ENCODE data around the gene NCAPH2. TPM values are rescaled to one million over a fixed set of nuclear protein-coding genes. Genes with fewer than 3 reads are reported as not detected.

The NCAPH2 gene
- total RNA-seq, 1 donor from 2014 or later: 41.2 TPM

DNA sequence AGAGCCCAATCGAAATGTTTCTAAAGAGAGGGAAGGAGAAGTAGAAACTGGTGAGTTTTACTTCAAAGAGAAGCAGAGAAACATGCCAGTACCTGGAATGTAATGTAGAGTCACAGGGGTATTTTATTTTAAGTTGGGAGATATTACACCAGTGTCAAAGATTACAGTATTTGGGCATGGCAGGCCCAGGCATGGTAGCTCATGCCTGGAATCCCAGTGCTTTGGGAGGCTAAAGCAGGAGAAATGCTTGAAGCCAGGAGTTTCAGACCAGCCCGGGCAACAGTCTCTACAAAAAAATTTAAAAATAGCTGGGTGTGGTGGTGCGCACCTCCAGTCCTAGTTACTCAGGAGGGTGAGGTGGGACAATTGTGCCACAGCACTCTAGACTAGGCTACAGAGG, 52.0 kb downstream of the NCAPH2 start:
- Mint-ChIP-seq H3K9me3 (no peaks in the 10 kb centered on the region), H3K27me3 (ENCODE audit: insufficient read depth, low read depth) (peaks cover 16% of the 10 kb centered on the region), H3K27ac (no peak overlapping the region), H3K4me1 (peaks cover 11% of the 10 kb centered on the region), H3K36me3 (no peaks in the 10 kb centered on the region), H3K4me3 (no peak overlapping the region)
- H3K27ac ChIP-seq: no peak overlapping the region
- no peak for DNase-seq (ENCODE audit: low spot score)
- H3K27me3 ChIP-seq: peaks cover 25% of the 10 kb centered on the region
- H3K9me3 ChIP-seq (ENCODE audit: low read depth): no peaks in the 10 kb centered on the region
- no peaks in the 10 kb centered on the region for H3K36me3 ChIP-seq
- no peak for TF ChIP-seq EZH2phosphoT487 (IDR thresholded peaks at IDR 0.05)
- no peak for TF ChIP-seq EZH2 (IDR thresholded peaks at IDR 0.05)
- no peak overlapping the region for H3K4me3 ChIP-seq
- H4K20me1 ChIP-seq (ENCODE audit: low read depth): no peaks in the 10 kb centered on the region
- H2AFZ ChIP-seq (replicated peaks): no peak overlapping the region
- H3F3A ChIP-seq (ENCODE audit: low read depth): peaks cover 11% of the 10 kb centered on the region
- H3K79me2 ChIP-seq (ENCODE audit: low read depth): no peaks in the 10 kb centered on the region
- no peak overlapping the region for H3K4me2 ChIP-seq
- H3K4me1 ChIP-seq: peaks cover 5% of the 10 kb centered on the region
- no peak overlapping the region for H3K9ac ChIP-seq

DNA sequence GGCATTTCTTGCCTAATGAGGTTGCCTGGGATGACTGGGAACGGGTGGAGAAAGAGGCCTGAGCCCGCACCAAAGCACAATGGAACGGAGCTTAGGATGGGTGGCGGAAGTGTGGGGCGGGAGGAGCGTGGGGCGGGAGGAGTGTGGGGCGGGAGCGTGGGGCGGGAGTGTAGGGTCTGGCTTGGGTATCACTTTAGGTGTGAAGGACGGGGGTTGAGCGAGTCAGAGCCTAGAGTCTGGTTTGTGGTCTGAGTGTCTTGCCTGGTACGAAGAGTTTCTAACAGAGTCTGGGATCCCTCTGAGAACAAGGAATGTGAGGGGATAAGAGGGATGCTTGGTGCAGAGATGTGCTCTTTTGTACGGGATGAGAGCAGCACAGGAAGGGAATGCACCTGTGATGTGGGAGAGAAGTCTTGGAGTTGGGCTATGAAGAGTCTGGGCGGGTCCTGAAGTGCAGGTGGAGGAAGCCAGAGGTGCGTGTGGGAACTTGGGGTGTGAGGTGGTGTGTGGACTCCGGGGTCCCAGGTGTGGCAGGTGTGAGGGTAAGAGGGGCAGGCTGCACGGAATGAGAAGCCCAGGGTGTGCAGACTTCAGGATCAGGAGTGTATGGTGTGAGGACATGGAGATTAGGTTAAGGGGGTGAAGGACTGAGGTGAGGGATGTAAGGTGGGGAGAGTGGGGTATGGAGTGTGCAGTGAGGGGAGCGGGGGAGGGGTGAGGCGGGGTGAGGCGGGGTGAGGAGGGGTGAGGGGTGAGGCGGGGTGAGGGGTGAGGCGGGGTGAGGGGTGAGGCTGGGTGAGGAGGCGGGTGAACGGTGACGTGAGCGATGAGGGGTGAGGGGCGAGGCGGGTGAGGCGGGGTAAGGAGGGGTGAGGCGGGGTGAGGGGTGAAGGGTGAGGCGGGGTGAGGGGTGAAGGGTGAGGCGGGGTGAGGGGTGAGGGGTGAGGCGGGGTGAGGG, 53.7 kb downstream of the NCAPH2 start:
- no peak overlapping the region for H3K4me2 ChIP-seq
- no peak overlapping the region for H3K27ac ChIP-seq
- H3K27ac Mint-ChIP-seq: no peak overlapping the region
- H3K36me3 ChIP-seq: no peaks in the 10 kb centered on the region
- H3K9ac ChIP-seq: no peak overlapping the region
- H3K9me3 ChIP-seq (ENCODE audit: low read depth): no peaks in the 10 kb centered on the region
- no peak overlapping the region for H3K4me3 ChIP-seq
- H3F3A ChIP-seq (ENCODE audit: low read depth): peaks cover 11% of the 10 kb centered on the region
- no peaks in the 10 kb centered on the region for H3K36me3 Mint-ChIP-seq
- TF ChIP-seq EZH2phosphoT487 (IDR thresholded peaks at IDR 0.05) (no peak), CTCF (IDR thresholded peaks at IDR 0.05) (no peak), EZH2 (IDR thresholded peaks at IDR 0.05) (no peak)
- peaks cover 5% of the 10 kb centered on the region for H3K4me1 ChIP-seq
- DNase-seq (ENCODE audit: low spot score): no peak
- H3K79me2 ChIP-seq (ENCODE audit: low read depth): no peaks in the 10 kb centered on the region
- peaks cover 25% of the 10 kb centered on the region for H3K27me3 ChIP-seq
- H3K27me3 Mint-ChIP-seq (ENCODE audit: insufficient read depth, low read depth): peaks cover 16% of the 10 kb centered on the region
- no peaks in the 10 kb centered on the region for H4K20me1 ChIP-seq (ENCODE audit: low read depth)
- H2AFZ ChIP-seq (replicated peaks): no peak overlapping the region
- peak overlapping the region; percentile 76 for H3K4me3 Mint-ChIP-seq
- H3K4me1 Mint-ChIP-seq: peaks cover 11% of the 10 kb centered on the region
- H3K9me3 Mint-ChIP-seq: no peaks in the 10 kb centered on the region

DNA sequence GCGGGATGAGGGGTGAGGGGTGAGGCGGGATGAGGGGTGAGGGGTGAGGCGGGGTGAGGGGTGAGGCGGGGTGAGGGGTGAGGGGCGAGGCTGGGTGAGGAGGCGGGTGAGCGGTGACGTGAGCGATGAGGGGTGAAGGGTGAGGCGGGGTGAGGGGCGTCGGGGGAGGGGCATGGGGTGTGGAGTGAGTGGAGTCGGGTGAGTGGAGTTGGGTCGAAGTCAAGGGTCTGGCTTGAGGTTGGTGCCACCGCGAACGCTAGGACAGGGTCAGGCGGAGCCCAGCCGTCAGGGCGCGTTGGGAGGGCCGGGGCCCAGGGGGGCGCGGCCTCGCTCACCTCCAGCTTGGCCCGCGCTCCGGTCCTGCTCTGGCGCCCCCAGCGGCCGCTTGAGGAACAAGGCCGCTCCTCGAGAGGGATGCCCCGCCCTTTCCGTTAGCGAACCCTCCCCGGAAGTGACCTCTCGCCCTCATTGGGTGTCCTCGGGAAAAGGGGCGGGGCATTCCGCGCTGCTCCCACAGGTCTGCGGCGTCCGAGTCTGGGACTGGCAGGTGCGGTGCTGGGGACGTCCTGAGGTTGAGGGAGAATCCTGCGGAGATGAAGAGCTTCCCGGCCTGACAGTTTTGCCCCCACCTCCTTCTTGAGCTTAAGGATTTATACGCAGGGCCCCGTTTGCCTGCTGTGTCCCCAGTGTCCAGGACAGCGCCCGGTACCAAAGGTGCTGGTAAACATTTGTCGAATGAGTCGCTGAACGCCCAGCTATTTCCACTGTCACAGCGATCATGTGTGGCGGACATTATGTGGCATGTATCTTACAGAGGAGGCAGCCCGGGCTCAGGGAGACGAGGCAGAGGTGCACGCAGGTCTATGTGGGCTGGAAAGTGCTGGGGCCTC, 54.7 kb downstream of the NCAPH2 start, which contains the start of gene SYCE3:
Gene SYCE3, minus strand, starts transcription at position 397 of the 890 bp plus-strand sequence. CDS start 6,514 bp downstream, outside the sequence.
- Mint-ChIP-seq H3K4me1 (peaks cover 11% of the 10 kb centered on the region), H3K9me3 (no peaks in the 10 kb centered on the region), H3K36me3 (peaks cover under 1% of the 10 kb centered on the region), H3K27ac (peak within 1 kb of the TSS; percentile 57), H3K27me3 (ENCODE audit: insufficient read depth, low read depth) (peaks cover 14% of the 10 kb centered on the region), H3K4me3 (peak within 1 kb of the TSS; percentile 95)
- Histone ChIP-seq H3K27ac (no peak within 1 kb of the TSS), H3K9ac (no peak within 1 kb of the TSS), H3K36me3 (no peaks in the 10 kb centered on the region), H3K4me3 (peak within 1 kb of the TSS; percentile 82), H3K79me2 (ENCODE audit: low read depth) (no peaks in the 10 kb centered on the region), H2AFZ (replicated peaks) (peak within 1 kb of the TSS; percentile 95), H3F3A (ENCODE audit: low read depth) (peaks cover 11% of the 10 kb centered on the region), H3K9me3 (ENCODE audit: low read depth) (no peaks in the 10 kb centered on the region), H3K4me2 (peak within 1 kb of the TSS; percentile 94), H3K27me3 (peaks cover 25% of the 10 kb centered on the region), H3K4me1 (peaks cover 5% of the 10 kb centered on the region), H4K20me1 (ENCODE audit: low read depth) (no peaks in the 10 kb centered on the region)
- peak; percentile 99 for DNase-seq (ENCODE audit: low spot score)
- TF ChIP-seq CTCF (IDR thresholded peaks at IDR 0.05) (peak; percentile 85), EZH2phosphoT487 (IDR thresholded peaks at IDR 0.05) (no peak), EZH2 (IDR thresholded peaks at IDR 0.05) (no peak)

Measured in neural progenitor cell (in vitro differentiated cells).